ENCODE measurements around the gene GINS1.

The GINS1 gene

GRCh38 chr20:25494506-25495188 is 87.2 kb downstream of the GINS1 start:
- DNase-seq (ENCODE audit: low read depth) = no peak

DNA sequence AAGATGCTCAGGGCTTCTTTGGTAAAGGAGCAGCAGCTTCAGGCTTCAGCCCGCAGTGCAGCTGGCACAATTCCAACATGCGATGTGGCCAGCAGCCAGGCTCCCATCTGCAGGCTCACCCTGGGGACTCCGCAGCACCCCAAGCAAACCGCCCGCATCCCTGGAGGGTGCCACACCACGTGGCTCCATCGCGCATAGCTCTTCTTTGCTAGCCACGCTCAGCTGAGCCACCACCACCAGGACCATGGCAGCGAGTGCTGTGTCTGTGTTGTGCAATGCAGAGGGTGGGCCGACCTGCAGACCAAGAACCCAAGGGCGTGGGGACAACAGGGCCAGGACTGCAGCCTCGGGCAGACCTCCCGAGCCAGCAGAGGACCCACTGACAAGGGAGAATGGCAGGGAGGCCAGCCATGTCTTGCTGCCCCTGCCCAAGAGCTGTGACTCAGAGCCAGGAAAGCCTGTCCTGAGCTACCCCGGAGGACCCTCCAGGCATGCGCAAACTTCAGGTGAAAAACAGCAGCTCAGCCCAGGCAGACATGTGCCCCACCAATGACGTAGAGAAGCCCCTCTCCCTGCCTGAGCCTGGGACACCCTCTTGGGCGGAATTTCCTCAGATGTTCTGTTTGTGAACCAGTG is 87.8 kb downstream of the GINS1 start:
- no peak for DNase-seq (ENCODE audit: low read depth)

DNA sequence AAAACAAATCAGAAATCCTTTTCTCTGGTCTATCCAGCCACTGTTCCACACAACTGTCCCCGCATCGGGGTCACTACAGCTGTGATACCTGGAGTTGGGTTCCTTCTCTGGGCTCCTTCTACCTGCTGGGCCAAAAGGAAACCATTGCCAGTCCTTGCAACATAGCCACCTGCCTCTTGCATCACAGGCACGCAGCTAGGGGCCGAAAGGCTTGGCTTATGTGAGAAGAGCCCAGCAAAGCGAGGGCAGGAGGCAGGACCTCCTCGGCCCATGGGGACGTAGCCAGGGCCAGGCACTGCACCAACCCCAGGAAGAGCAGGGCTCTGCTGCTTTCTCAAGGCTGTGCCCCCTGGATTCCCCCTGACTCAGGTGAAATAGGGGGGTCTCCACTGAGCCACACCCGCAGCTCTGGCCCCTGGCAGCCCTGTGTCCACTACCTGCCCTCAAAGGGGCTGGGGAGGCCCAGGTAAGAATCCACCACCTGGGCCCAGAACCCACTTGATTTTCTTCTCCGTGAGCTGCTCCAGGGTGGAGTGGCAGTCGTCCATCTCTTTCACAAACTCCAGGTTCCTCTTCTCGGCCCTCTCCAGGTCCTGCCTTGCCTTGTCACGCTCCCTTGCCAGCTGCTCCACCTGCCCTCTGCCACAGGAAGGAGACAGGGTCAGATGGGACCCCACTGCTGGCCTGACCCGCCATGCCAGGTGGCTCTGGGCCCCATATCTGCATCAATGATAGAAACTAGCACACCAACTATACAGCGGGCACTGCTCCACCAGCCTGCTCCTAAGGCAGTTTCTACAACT is 88.9 kb downstream of the GINS1 start:
- DNase-seq (ENCODE audit: low read depth) = no peak

GRCh38 chr20:25496968-25497401 is 89.5 kb downstream of the GINS1 start:
- peak; percentile 22 for DNase-seq (ENCODE audit: low read depth)

GRCh38 chr20:25497586-25498279 is 90.3 kb downstream of the GINS1 start:
- DNase-seq (ENCODE audit: low read depth) = no peak

All from HS-27A (cell line).